DMS 273 (cell line): ENCODE data around the gene HECTD4.
"Not testable (repeated sequence)": the region's sequence is repeated elsewhere in the genome, so short reads cannot be mapped to it uniquely, and the experiment has no call there.

Experiments
- DNase-seq: peaks from one replicate; lab custom pipeline; 2025; ENCODE audit not compliant: unreplicated experiment; lab: John Stamatoyannopoulos, UW

The HECTD4 gene

DNA sequence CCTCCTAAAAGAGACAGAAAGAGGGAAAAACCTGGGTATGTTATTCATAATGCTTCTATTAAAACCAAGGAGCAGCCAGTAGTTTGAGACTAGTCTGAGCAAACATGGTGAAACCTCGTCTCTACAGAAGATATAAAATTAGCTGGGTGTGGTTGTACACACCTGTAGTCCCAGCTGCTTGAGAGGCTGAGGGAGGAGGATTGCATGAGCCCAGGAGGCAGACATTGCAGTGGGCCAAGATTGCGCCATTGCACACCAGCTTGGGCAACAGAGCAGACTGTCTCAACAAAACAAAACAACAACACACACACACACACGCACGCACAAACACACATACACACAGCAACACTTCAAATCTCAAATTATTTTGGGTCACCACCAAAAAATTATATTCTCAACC, 27.8 kb downstream of the HECTD4 start:
- no peak for DNase-seq

DNA sequence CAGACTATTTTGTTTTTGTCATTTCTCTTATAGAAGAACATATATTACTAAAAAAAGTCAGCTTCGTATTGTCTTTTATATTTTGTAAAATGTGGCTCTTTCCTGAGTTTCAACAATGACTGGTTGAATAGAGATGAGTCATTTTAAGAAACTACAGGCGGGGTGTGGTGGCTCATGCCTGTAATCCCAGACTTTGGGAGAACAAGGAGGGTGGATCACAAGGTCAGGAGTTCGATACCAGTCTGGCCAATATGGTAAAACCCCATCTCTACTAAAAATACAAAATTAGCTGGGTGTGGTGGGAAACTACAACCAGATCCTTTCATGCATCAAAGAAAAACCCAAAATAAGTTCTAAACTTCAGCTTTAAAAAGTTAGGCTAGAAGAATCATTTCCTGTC, 28.8 kb downstream of the HECTD4 start:
- DNase-seq = no peak

GRCh38 chr12:112352921-112353320, 29.3 kb downstream of the HECTD4 start:
- DNase-seq = no peak

GRCh38 chr12:112350593-112351592, 31.3 kb downstream of the HECTD4 start:
- DNase-seq = peak; percentile 15

GRCh38 chr12:112349431-112349830, 32.8 kb downstream of the HECTD4 start:
- DNase-seq = peak; percentile 91

- not testable (repeated sequence) for DNase-seq
Measured at GRCh38 chr12:112348926-112349325, 33.3 kb downstream of the HECTD4 start.

- peak; percentile 90 for DNase-seq
Measured at GRCh38 chr12:112347581-112347982, 34.6 kb downstream of the HECTD4 start.

DNA sequence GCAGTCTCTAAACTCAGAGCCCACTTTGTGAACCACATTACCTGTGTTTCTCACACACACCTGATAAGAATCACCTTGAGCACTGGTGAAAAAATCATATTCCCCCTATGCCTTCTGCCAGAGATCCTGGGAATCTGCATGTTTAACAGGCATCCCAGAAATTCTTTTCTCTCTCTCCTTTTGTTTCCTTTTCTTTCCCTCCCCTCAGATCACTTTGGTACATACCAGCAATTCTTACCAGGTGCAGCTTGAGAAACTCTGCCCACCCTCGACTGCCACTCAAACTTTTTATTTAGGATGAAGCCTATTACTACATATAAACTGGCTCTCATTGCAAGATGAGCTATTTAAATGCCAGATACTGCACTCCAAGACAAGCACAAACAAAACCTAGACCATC, 36.0 kb downstream of the HECTD4 start:
- no peak for DNase-seq

DNA sequence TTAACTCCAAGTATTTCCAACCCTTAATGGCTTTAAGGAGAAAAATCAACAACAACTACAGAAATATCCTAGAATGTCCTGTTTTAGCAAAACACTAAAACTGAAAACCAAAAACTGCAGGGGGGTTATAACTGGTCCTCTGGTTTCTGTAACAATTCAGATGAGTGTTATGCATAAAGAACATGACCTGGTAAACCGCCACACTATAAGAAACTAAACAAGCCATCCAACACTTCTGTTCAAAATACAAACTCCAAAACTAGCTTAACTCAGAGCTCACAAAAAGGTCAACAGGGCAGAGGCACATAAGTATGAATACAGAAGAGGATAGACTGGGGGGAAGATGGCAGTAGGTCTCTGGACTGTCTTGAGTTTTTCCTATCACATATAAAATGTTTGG, 38.0 kb downstream of the HECTD4 start:
- no peak for DNase-seq

DNA sequence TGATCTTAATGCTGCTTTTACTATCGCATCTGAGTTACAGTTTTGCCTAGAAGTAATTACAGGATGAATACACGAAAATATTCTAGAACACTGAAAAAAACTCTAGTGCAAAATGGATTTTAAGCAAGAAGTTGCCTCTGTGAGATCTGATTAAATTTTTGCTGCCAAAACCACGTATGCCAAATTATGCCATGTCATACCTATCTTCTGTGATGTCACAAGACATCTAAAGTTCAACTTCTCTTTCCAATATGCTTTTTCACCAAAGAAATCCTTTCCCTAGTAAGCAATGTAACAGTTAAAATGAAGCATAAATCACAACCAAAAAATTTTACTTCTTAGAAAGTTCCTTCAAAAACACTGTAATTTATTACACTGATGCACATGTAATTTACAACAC, 39.6 kb downstream of the HECTD4 start:
- no peak for DNase-seq

GRCh38 chr12:112341046-112341825, 41.0 kb downstream of the HECTD4 start:
- peak; percentile 56 for DNase-seq

DNA sequence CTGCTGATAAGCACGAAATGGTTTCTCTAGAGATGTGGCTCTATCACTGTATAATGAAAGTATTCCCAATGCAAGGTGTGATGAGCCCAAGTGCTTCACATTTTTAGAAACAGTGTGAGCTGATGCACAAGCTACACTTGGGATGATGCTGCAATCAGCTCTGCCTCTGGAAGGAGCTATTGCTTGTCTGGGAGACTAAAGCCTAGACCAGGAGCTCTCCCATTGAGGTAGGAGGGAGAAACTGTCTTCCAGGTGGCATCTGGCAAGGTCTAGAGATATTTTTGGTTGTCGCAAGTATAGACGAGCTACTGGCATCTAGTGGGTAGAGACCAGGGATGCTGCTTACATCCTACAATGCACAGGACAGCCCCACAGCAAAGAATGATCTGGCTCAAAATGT, 42.0 kb downstream of the HECTD4 start:
- peak; percentile 12 for DNase-seq

GRCh38 chr12:112334999-112335398, 47.2 kb downstream of the HECTD4 start:
- not testable (repeated sequence) for DNase-seq

DNA sequence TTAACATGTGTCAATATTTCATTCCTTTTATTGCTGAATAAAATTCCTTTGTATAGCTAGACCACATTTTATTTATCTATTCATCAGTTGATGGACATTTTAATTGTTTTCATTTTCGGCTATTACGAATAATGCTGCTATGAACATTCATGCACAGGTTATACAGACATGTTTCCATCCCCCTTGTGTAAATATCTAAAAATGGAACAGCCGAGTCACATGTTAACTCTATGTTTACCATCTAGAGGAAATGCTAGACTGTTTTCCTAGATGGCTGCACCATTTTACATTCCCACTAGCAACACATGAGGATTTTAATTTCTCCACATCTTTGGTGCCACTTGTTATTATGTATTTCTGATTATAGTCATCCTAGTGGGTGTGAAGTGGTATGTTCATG, 49.2 kb downstream of the HECTD4 start:
- no peak for DNase-seq

- no peak for DNase-seq
Measured at GRCh38 chr12:112331886-112332285, 50.3 kb downstream of the HECTD4 start.

DNA sequence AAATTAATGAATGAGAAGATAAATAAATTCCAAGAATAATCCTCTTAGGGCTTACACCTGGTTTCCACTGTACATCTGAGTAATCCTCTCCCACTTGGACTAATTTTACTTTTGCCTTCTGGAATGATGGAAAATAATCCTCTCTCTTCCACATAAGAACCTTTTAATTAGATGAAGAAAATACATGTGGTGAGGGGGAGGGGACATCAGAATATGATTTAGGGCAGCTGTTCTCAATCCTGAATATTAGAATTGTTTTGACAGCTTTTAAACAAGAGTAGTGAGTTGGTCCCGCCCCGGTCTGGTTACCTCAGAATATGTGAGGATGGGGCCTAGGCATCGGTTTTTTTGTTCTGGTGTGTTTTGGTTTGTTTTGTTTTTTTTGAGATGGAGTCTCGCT, 51.5 kb downstream of the HECTD4 start:
- no peak for DNase-seq

- no peak for DNase-seq
Measured at GRCh38 chr12:112328456-112329124, 53.6 kb downstream of the HECTD4 start.

DNA sequence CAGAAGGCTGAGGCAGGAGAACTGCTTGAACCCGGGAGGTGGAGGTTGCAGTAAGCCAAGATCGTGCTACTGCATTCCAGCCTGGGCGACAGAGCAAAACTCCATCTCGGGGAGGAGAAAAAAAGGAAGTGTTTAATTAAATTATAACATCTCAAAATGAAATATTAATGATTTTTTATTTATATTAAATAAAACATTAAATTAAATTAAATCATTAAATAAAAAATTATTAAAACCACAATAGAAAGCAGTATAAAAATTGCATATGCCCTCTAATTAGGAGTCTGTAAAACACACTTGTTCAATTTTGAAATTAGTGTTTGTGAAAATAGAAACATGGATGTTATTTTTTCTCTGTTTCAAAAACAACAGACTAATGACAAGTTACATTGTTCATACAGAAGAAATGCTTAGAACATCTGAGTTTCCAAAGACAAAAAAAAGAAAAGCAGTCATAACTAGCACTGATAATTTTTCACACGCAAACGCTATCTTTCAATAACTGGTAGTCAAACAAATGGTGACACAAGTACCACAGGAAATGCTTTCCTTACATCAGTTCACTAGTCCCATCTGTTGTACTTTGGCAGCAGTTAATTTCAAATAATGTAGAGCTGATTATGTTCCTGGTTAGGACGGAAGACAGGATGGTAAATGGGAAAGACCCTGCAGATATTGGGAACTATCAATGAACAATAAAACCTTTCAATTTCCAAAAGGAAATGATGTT, 54.9 kb downstream of the HECTD4 start:
- DNase-seq = peak; percentile 54

- no peak for DNase-seq
Measured at GRCh38 chr12:112325622-112326207, 56.5 kb downstream of the HECTD4 start.

GRCh38 chr12:112325157-112325556, 57.1 kb downstream of the HECTD4 start:
- no peak for DNase-seq
